ENCODE measurements around the gene ULBP2.
"Not testable (repeated sequence)": the region's sequence is repeated elsewhere in the genome, so short reads cannot be mapped to it uniquely, and the experiment has no call there.

ULBP2 gene

DNA sequence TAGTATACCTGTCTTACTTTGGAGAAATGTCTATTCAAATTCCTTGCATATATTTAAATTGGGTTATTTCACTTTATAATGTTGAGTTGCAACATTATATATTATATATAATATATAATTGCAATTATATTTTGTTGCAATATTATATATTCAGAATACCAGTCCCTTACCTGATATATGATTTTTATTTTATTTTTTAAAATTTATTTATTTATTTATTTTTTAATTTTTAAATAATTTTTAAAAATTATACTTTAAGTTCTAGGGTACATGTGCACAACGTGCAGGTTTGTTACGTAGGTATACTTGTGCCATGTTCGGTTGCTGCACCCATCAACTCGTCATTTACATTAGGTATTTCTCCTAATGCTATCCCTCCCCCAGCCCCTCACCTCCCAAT, 14.8 kb upstream of the ULBP2 start:
- Mint-ChIP-seq H3K27me3 (peaks cover 86% of the 10 kb centered on the region), H3K4me1 (ENCODE audit: low read depth) (peaks cover 31% of the 10 kb centered on the region)
- H3K27ac Mint-ChIP-seq; H3K36me3 Mint-ChIP-seq (ENCODE audit: low read depth); H3K9me3 Mint-ChIP-seq; H3K4me3 Mint-ChIP-seq: not testable (repeated sequence)
- intact Hi-C loops (cut with micrococcal nuclease): loop anchor here (5.0 kb wide), 1 partner anchor 205 kb away; no protein-coding TSS in a partner anchor

DNA sequence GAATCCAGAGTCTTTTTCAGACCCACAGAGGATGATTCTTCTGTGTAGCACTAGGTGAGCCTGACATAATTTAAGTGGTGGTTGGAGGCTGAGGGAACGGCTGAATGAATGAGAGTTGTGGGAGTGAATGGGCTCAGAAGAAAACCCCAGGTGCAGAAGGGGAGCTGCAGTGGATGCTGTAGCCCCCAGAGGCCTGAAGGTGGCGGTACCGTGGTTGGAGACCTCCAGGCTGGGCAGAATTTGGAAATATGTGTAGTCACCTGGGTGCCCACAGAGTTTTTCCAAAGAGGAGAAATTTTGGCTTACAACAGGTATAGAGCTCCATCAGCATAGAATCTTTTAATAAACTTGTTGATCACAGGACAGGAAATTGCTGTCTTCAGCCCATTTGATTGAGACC, 12.4 kb upstream of the ULBP2 start:
- Mint-ChIP-seq H3K9me3 (no peaks in the 10 kb centered on the region), H3K36me3 (ENCODE audit: low read depth) (no peaks in the 10 kb centered on the region), H3K27ac (no peak overlapping the region), H3K27me3 (peaks cover 79% of the 10 kb centered on the region), H3K4me3 (no peak overlapping the region), H3K4me1 (ENCODE audit: low read depth) (peaks cover 15% of the 10 kb centered on the region)
- intact Hi-C loops (cut with micrococcal nuclease): loop anchor here (5.0 kb wide), 1 partner anchor 207 kb away; no protein-coding TSS in a partner anchor

- intact Hi-C loops (cut with micrococcal nuclease): no loop called here
- Mint-ChIP-seq H3K27ac (no peak overlapping the region), H3K4me1 (ENCODE audit: low read depth) (peaks cover under 1% of the 10 kb centered on the region), H3K9me3 (no peaks in the 10 kb centered on the region), H3K4me3 (no peak overlapping the region), H3K27me3 (peaks cover 79% of the 10 kb centered on the region), H3K36me3 (ENCODE audit: low read depth) (no peaks in the 10 kb centered on the region)
These were observed 10.3 kb upstream of the ULBP2 start for GRCh38 chr6:149931501-149931900.

GRCh38 chr6:149933036-149933435, 8.8 kb upstream of the ULBP2 start:
- intact Hi-C loops (cut with micrococcal nuclease): no loop called here
- Mint-ChIP-seq H3K36me3 (ENCODE audit: low read depth) (no peaks in the 10 kb centered on the region), H3K27ac (no peak overlapping the region), H3K9me3 (no peaks in the 10 kb centered on the region), H3K4me3 (no peak overlapping the region), H3K4me1 (ENCODE audit: low read depth) (peaks cover 2% of the 10 kb centered on the region), H3K27me3 (peaks cover 86% of the 10 kb centered on the region)

DNA sequence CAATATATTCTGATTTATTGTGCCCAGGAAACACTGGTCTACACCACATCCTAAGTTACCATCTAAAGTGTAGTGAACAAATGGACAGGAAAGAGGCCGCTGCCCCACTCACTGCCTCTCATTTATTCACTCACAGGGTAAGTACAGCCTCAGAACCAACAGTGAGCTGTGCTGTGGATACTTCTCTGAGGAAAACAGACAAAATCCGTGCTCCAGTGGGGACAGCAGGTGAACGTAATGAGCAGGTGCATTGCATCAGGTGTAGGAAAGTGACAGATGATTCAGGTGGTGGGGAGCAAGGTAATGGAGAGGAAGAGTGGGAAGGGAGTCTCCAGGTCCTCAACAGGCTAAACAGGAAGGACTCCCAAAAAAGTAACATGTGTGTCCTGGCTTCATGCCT, 8.4 kb upstream of the ULBP2 start:
- intact Hi-C loops (cut with micrococcal nuclease): no loop called here
- Mint-ChIP-seq H3K4me3 (no peak overlapping the region), H3K4me1 (ENCODE audit: low read depth) (peaks cover 6% of the 10 kb centered on the region), H3K36me3 (ENCODE audit: low read depth) (no peaks in the 10 kb centered on the region), H3K9me3 (no peaks in the 10 kb centered on the region), H3K27me3 (peaks cover 86% of the 10 kb centered on the region), H3K27ac (no peak overlapping the region)

DNA sequence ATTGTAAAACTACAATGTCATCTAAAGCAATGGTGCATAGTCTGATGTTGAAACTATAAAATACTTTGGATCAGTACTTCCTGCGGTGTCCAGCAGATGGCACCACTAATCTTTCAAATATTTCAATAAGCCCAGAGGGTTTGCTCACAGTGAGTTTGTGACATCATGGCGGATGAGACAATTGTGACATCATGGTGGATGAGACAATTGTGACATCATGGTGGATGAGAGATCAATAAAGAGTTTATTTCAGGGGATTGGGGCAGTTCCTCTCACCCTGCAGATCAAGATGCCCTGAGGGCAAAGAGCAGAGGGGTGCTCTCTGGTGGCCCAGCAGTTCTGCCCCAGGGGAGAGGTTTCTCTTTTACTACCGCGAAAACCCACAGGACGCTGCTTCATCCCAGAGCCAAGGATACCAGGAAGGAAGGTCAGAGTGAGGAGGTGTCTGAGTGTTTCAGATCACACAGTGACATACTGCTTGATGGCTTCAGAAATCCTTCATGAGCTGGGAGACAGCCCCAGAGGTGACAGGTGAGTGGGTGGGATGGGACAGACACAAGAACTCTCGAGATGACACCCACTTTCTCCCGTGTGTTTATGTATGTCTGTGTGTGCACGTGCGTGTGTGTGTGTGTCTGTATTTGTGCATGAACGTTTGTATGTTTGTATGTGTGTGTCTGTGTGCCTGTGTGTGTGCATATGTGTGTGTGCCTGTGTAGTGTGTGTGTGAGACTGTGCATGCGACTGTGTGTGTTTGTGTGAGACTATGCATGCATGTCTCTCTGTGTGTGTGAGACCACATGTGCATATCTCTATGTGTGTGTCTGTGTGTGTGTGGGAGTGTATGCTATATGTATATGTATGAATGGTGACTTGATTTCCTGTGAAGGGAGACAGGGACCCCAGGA, 7.3 kb upstream of the ULBP2 start:
- intact Hi-C loops (cut with micrococcal nuclease): loop anchor here (1.0 kb wide), 1 partner anchor 83 kb away; no protein-coding TSS in a partner anchor
- H3K27me3 Mint-ChIP-seq: peaks cover 87% of the 10 kb centered on the region
- peaks cover 15% of the 10 kb centered on the region for H3K4me1 Mint-ChIP-seq (ENCODE audit: low read depth)
- H3K27ac Mint-ChIP-seq: no peak overlapping the region
- H3K36me3 Mint-ChIP-seq (ENCODE audit: low read depth): no peaks in the 10 kb centered on the region
- H3K4me3 Mint-ChIP-seq: no peak overlapping the region
- no peaks in the 10 kb centered on the region for H3K9me3 Mint-ChIP-seq

DNA sequence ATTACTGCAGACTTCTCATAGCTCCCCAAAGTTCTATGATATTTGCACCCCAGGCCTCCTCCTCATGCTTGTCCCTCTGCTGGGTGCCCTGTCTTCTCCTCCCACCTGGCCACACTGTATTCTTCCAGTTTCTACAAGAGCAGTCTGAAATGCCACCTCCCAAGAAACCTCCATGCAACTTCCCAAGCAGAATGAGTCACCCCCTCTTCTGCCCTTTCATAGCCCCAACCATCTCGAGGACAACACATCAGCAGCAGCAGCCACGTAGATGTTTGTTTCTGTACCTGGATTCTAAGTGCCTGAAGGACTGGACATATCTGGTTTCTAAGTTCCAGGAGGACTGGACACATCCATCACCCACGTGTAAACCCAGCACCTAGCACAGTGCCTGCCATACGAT, 6.6 kb upstream of the ULBP2 start:
- H3K9me3 Mint-ChIP-seq: no peaks in the 10 kb centered on the region
- H3K27me3 Mint-ChIP-seq: peaks cover 87% of the 10 kb centered on the region
- intact Hi-C loops (cut with micrococcal nuclease): no loop called here
- peaks cover 15% of the 10 kb centered on the region for H3K4me1 Mint-ChIP-seq (ENCODE audit: low read depth)
- H3K36me3 Mint-ChIP-seq (ENCODE audit: low read depth): no peaks in the 10 kb centered on the region
- H3K4me3 Mint-ChIP-seq: no peak overlapping the region
- no peak overlapping the region for H3K27ac Mint-ChIP-seq

DNA sequence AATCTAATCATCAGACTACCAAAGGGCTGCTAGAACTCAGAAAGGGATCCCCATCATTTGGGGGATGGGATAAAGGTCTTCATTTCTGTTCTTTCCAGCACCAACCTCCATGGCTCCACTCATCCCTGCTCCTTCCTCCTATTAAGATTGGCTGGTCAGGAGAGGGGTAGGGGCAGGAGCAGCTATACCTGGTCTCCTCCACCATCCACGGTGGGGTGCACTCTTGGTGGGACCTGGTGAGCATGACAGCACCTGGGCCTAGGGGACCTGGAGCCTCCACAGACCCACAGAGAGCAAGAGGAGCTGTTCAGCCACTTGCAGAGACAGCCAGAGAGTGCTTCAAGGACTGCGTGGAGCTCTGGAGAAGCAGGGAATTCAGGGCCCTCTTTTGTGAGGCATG, 6.1 kb upstream of the ULBP2 start:
- Mint-ChIP-seq H3K27me3 (peaks cover 88% of the 10 kb centered on the region), H3K4me1 (ENCODE audit: low read depth) (peaks cover 15% of the 10 kb centered on the region), H3K4me3 (no peak overlapping the region), H3K36me3 (ENCODE audit: low read depth) (no peaks in the 10 kb centered on the region), H3K9me3 (no peaks in the 10 kb centered on the region), H3K27ac (no peak overlapping the region)
- intact Hi-C loops (cut with micrococcal nuclease): no loop called here

- intact Hi-C loops (cut with micrococcal nuclease): no loop called here
- peaks cover 91% of the 10 kb centered on the region for H3K27me3 Mint-ChIP-seq
These were observed 5.1 kb upstream of the ULBP2 start for GRCh38 chr6:149936743-149937142.

GRCh38 chr6:149938013-149938570, 3.7 kb upstream of the ULBP2 start:
- Mint-ChIP-seq H3K4me3 (peak overlapping the region; percentile 71), H3K27me3 (peaks cover 96% of the 10 kb centered on the region)

More at GRCh38 chr6:149936743-149937142, 5.1 kb upstream of the ULBP2 start:
- H3K9me3 Mint-ChIP-seq: no peaks in the 10 kb centered on the region
- H3K4me1 Mint-ChIP-seq (ENCODE audit: low read depth): peaks cover 22% of the 10 kb centered on the region
- no peaks in the 10 kb centered on the region for H3K36me3 Mint-ChIP-seq (ENCODE audit: low read depth)
- no peak overlapping the region for H3K4me3 Mint-ChIP-seq
- H3K27ac Mint-ChIP-seq: no peak overlapping the region

GRCh38 chr6:149938571-149939355, 3.1 kb upstream of the ULBP2 start:
- H3K9me3 Mint-ChIP-seq: no peaks in the 10 kb centered on the region
- intact Hi-C loops (cut with micrococcal nuclease): no loop called here
- peaks cover 95% of the 10 kb centered on the region for H3K27me3 Mint-ChIP-seq
- peaks cover 33% of the 10 kb centered on the region for H3K4me1 Mint-ChIP-seq (ENCODE audit: low read depth)
- H3K27ac Mint-ChIP-seq: no peak overlapping the region
- H3K36me3 Mint-ChIP-seq (ENCODE audit: low read depth): no peaks in the 10 kb centered on the region
- peak overlapping the region; percentile 71 for H3K4me3 Mint-ChIP-seq

More at GRCh38 chr6:149938013-149938570, 3.7 kb upstream of the ULBP2 start:
- peaks cover 33% of the 10 kb centered on the region for H3K4me1 Mint-ChIP-seq (ENCODE audit: low read depth)
- H3K9me3 Mint-ChIP-seq; intact Hi-C loops (cut with micrococcal nuclease); H3K27ac Mint-ChIP-seq; H3K36me3 Mint-ChIP-seq (ENCODE audit: low read depth): not testable (repeated sequence)

- H3K36me3 Mint-ChIP-seq (ENCODE audit: low read depth): no peaks in the 10 kb centered on the region
- peak overlapping the region; percentile 71 for H3K4me3 Mint-ChIP-seq
- no peak overlapping the region for H3K27ac Mint-ChIP-seq
- intact Hi-C loops (cut with micrococcal nuclease): no loop called here
- no peaks in the 10 kb centered on the region for H3K9me3 Mint-ChIP-seq
- peaks cover 98% of the 10 kb centered on the region for H3K27me3 Mint-ChIP-seq
- H3K4me1 Mint-ChIP-seq (ENCODE audit: low read depth): peaks cover 33% of the 10 kb centered on the region
These were observed 2.5 kb upstream of the ULBP2 start for GRCh38 chr6:149939356-149939648.

GRCh38 chr6:149939909-149940671, 1.7 kb upstream of the ULBP2 start:
- Mint-ChIP-seq H3K36me3 (ENCODE audit: low read depth) (no peaks in the 10 kb centered on the region), H3K4me1 (ENCODE audit: low read depth) (peaks cover 33% of the 10 kb centered on the region), H3K27ac (no peak overlapping the region), H3K9me3 (no peaks in the 10 kb centered on the region), H3K4me3 (no peak overlapping the region), H3K27me3 (peaks cover 90% of the 10 kb centered on the region)
- intact Hi-C loops (cut with micrococcal nuclease): no loop called here

Measured in dendritic cell treated with granulocyte-macrophage colony-stimulating factor and Interleukin-4, amounts not matched to agents 40 ng/mL and 50 ng/mL, for 4 days (primary cell).